GM19240 (cell line): ENCODE results near the gene CYP2J2.
"Not testable (repeated sequence)": the region's sequence is repeated elsewhere in the genome, so short reads cannot be mapped to it uniquely, and the experiment has no call there.

Experiments used
- DNase-seq: peaks from one replicate; pipeline ENCODE4 v3.0.0; 2011; ENCODE audit warnings: low spot score; ENCODE audit not compliant: insufficient read length

The CYP2J2 gene

GRCh38 chr1:59926381-59927123 lies at the start of gene CYP2J2:
Gene CYP2J2, minus strand, starts transcription at chr1:59926773. Its CDS starts 27 bp downstream, at chr1:59926746.
- DNase-seq = no peak

GRCh38 chr1:59973719-59974118 lies 47.1 kb upstream of the CYP2J2 start:
- DNase-seq = no peak

GRCh38 chr1:59972216-59972927 lies 45.8 kb upstream of the CYP2J2 start:
- no peak for DNase-seq

- DNase-seq = peak; percentile 35
Measured at GRCh38 chr1:59971464-59971911, 44.9 kb upstream of the CYP2J2 start.

- not testable (repeated sequence) for DNase-seq
Measured at GRCh38 chr1:59969542-59970175, 43.1 kb upstream of the CYP2J2 start.

GRCh38 chr1:59968746-59969145 lies 42.2 kb upstream of the CYP2J2 start:
- DNase-seq = not testable (repeated sequence)

GRCh38 chr1:59967780-59968179 lies 41.2 kb upstream of the CYP2J2 start:
- DNase-seq = no peak

GRCh38 chr1:59967141-59967697 lies 40.6 kb upstream of the CYP2J2 start:
- DNase-seq = no peak

GRCh38 chr1:59952065-59952464 lies 25.5 kb upstream of the CYP2J2 start:
- DNase-seq = no peak

- DNase-seq = no peak
Measured at GRCh38 chr1:59949648-59950047, 23.1 kb upstream of the CYP2J2 start.

GRCh38 chr1:59948990-59949389 lies 22.4 kb upstream of the CYP2J2 start:
- DNase-seq = no peak

- peak; percentile 57 for DNase-seq
Measured at GRCh38 chr1:59947047-59947938, 20.7 kb upstream of the CYP2J2 start.

- DNase-seq = no peak
Measured at GRCh38 chr1:59945790-59946189, 19.2 kb upstream of the CYP2J2 start.

GRCh38 chr1:59939393-59939792 lies 12.8 kb upstream of the CYP2J2 start:
- no peak for DNase-seq

GRCh38 chr1:59937636-59938210 lies 11.2 kb upstream of the CYP2J2 start:
- no peak for DNase-seq

GRCh38 chr1:59936358-59936821 lies 9.8 kb upstream of the CYP2J2 start:
- no peak for DNase-seq

GRCh38 chr1:59928996-59929395 lies 2.4 kb upstream of the CYP2J2 start:
- no peak for DNase-seq

GRCh38 chr1:59927213-59927612 lies 640 bp upstream of the CYP2J2 start:
- no peak for DNase-seq

GRCh38 chr1:59924653-59925052 lies 1.9 kb downstream of the CYP2J2 start:
- DNase-seq = no peak

GRCh38 chr1:59921258-59921899 lies 5.2 kb downstream of the CYP2J2 start:
- not testable (repeated sequence) for DNase-seq
